NCI-H1048 (cell line): Measurements from ENCODE around the gene PSORS1C2.

Experiments used
- DNase-seq: peaks from one replicate; lab custom pipeline; 2025; lab: John Stamatoyannopoulos, UW

The PSORS1C2 gene

DNA sequence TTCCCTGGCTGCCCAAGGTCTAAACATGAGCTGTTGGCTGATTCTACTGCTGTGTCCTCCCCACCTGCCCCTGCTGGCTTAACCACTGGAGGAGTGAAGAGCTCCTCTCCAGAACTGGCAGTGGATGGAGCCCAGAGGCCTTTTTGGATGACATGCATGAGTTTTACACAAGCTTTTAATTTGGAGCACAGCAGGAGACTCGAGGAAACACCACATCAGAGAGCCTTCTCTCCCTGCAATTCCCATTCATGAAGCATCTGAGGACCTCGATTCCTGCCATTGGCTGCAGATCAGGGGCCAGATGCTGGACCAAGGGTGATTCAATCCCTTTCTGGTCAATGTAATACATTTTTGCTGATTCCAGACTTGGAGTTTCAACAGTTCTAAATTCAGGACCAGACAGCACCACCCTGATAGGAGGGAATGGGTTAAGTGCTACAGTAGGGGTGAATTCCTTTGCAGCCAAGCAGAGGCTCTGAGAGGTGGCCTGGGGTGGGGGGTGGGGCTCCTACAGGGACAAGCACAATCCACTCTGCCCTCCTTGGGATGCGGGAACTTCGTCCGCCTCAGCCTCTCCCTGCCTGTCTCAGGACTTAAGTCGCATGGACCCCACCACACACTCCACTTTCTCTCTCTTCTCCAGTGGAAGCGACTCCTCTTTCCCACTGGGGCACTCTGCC, 24.9 kb downstream of the PSORS1C2 start:
- no peak for DNase-seq

DNA sequence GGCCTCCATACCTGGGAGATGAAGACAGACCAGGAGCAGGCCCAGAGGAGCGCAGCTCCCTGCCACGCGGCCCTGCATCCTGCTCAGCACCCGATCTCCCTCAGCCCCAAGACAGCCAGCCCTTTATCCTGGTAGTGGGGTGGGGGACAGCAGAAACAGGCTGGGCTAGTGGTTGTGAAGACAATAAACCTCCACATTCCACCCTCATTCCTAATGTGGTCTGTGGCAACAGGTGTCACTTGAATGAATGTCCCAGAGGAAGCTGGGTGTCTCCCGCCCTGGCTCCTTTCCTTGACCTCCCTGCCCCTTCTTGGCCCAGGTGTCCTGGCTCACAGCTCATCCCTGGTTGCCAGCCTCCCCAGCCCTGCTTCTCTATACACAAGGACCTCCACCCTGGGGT, 26.4 kb downstream of the PSORS1C2 start, which contains the start of gene C6orf15:
Gene C6orf15, minus strand, starts transcription at position 98 of the 400 bp plus-strand sequence. Its CDS starts 20 bp downstream, at position 78.
- no peak for DNase-seq

- DNase-seq: no peak
Observed at GRCh38 chr6:31111712-31112111, 27.2 kb downstream of the PSORS1C2 start.

DNA sequence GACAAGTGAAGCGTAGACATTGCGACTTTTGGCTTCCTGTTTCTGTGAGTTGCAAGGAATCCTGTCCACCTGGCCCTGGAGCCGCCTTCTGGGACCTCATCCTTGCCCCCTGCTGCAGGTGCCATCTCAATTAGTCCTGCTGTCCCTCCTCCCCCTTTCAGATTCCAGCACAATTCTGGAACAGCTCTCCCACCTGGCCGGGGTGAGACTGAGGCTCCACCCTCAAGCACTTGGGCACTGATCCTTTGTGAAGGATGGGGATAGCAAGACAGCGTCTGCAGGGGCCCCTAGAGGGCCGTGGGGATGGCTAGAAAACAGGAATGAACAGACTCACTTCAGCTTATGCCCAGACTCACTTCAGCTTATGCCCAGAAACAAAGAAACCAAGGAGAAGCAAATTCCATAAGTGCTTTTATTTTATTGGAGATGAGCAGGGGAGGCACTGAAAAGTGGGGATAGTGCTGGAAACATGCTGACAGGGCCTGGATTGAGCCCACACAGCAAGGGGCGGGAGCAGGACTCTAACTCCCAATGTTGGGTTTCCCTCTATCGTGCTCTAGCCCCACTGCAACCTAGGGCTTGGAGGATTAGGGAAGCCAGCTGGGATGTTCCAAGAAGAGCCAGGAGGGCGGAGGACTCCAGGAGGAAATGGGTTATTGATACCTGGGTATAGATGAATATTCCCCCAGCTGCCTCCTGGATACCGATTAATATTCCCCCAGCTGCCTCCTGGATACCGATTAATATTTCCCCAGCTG, 27.9 kb downstream of the PSORS1C2 start:
- no peak for DNase-seq

DNA sequence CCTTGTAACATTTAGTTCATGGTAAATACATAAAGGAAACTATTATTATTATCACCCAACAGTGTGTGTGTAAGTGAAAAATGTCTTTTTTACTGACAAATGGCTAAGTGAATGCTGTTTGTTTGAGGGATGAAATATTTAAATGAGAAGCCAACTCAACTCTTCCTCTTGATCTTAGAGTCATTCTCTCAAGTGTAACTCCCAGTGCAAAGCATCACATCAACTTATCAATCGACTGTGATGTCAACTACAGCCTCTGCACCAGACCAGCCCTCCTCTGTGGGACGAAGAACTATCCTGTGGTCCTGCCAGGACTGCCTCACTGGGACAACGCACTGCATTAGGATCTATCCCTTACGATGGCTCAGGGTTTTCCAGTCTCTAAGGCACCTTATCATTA, 31.8 kb downstream of the PSORS1C2 start:
- no peak for DNase-seq

DNA sequence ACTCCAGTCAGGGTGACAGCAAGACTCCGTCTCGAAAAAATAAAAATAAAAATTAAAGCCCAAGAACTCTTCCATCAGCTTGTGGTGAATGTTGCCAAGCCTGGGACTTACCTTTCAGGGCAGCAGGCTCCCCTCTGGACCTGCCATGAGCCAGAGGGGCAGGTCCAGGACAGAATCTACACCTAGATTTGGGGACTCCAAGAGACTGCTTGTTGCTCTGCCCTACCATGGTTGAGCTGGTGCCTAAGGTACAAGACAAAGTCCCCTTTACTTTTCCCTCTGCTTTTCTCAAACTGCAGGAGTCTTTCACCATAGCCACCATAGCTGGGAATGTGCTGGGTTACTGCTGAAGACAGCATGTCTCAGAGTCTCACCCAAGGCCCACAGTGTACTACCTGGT, 35.7 kb downstream of the PSORS1C2 start:
- DNase-seq: no peak

DNA sequence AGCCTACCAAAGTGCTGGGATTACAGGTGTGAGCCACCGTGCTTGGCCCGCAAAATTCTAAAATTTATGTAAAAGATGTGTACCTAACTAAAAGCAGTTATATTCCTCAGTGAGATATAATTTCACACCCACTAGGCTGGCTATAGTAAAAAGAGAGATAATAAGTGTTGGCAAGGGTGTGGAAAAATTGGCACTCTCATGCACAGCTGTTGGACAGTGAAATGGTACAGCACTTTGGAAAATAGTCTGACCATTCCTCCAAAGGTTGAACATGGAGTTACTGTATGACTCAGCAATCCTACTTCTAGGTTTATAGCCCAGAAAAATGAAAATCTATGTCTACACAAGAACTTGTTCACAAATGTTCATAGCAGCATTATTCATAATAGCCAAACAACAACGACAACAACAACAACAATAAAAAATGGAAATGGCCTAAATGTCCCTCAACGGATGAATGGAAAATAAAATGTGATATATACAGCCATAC, 40.4 kb downstream of the PSORS1C2 start:
- no peak for DNase-seq

DNA sequence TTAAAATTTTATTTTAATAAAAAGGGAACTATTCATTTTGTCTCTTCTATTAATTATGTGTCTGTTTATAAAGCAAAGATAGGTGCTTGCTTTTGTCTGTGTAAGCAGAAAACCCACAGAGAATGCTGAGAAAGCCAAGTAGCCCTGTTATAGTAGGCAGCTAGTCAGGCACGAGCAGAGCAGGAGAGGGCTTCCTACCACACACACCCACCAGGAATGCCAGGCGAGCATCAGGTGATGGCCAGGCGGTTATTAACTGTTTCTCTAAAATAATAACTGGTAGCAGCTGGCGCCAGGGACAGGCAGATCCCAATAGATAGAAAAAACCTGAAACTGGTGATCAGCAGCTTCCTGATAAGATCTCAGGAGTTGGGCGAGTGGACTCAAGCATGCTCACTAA, 42.2 kb downstream of the PSORS1C2 start:
- no peak for DNase-seq

DNA sequence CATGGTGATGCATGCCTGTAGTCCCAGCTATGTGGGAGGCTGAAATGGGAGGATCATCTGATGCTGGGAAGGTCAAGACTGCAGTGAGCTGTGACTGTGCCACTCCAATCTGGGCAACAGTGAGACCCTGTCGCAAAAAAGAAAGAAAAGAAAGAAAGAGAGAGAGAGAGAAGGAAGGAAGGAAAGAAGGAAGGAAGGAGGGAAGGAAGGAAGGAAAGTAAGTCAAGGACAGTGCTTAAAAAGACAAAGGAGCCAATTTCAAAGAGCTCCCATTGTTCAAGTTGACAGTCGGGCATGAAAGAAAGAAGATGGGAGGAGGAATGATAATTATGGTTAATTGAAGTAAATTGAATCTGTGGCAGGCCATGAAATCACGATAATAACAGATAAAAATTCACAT, 42.7 kb downstream of the PSORS1C2 start:
- no peak for DNase-seq

GRCh38 chr6:31094389-31094881, 44.4 kb downstream of the PSORS1C2 start:
- DNase-seq: no peak

GRCh38 chr6:31092769-31093505, 45.9 kb downstream of the PSORS1C2 start:
- no peak for DNase-seq

GRCh38 chr6:31092238-31092637, 46.6 kb downstream of the PSORS1C2 start:
- no peak for DNase-seq

- DNase-seq: no peak
Observed at GRCh38 chr6:31091680-31092079, 47.2 kb downstream of the PSORS1C2 start.

- DNase-seq: no peak
Observed at GRCh38 chr6:31090973-31091364, 47.9 kb downstream of the PSORS1C2 start.

GRCh38 chr6:31090275-31090972, 48.4 kb downstream of the PSORS1C2 start:
- DNase-seq: no peak
